Left renal pelvis (tissue), 4 donors: ENCODE results near the gene RAP1GAP2. TPM values are rescaled to one million over a fixed set of nuclear protein-coding genes. Genes with fewer than 3 reads are reported as not detected.
A peak's percentile ranks its signal among the peaks of the same experiment; 100 is the strongest.
"Not testable (repeated sequence)": the region's sequence is repeated elsewhere in the genome, so short reads cannot be mapped to it uniquely, and the experiment has no call there.

Source experiments
- DNase-seq, 4 donors: peaks; one replicate each; pipeline ENCODE4 v3.0.0-alpha.2; 2013; ENCODE audit warnings: low read depth in 4 of 4, low spot score in 3 of 4
- polyA plus RNA-seq, 4 donors: library from polyadenylated mRNA; unstranded; fragments of 120-200 nt; gene quantifications; one replicate each; pipeline ENCODE4 v1.2.1, GENCODE V29; 2013; ENCODE audit not compliant: insufficient read length in 4 of 4

Gene RAP1GAP2
- polyA plus RNA-seq, 4 donors = 1.7 to 28.5 (median 24.1) TPM

GRCh38 chr17:2785376-2785775 is 10.9 kb upstream of the RAP1GAP2 start:
- DNase-seq = not testable (repeated sequence)

- peak; percentile 62 to 75 (median 73) for DNase-seq
Observed at GRCh38 chr17:2786176-2786881, 9.9 kb upstream of the RAP1GAP2 start.

- DNase-seq = no peak
Observed at GRCh38 chr17:2789700-2790099, 6.5 kb upstream of the RAP1GAP2 start.

- DNase-seq = no peak
Observed at GRCh38 chr17:2792366-2793169, 3.7 kb upstream of the RAP1GAP2 start.

- DNase-seq = no peak
Observed at GRCh38 chr17:2794111-2794803, 2.0 kb upstream of the RAP1GAP2 start.

- no peak for DNase-seq
Observed at GRCh38 chr17:2795441-2796163, 636 bp upstream of the RAP1GAP2 start.

- DNase-seq = no peak
Observed at GRCh38 chr17:2797226-2797625, 988 bp downstream of the RAP1GAP2 start.

- DNase-seq = no peak
Observed at GRCh38 chr17:2797637-2798036, 1.4 kb downstream of the RAP1GAP2 start.

- DNase-seq = no peak
Observed at GRCh38 chr17:2798188-2798587, 1.9 kb downstream of the RAP1GAP2 start.

GRCh38 chr17:2798678-2799077 is 2.4 kb downstream of the RAP1GAP2 start:
- DNase-seq = no peak

- DNase-seq = no peak
Observed at GRCh38 chr17:2799653-2800052, 3.4 kb downstream of the RAP1GAP2 start.

GRCh38 chr17:2800367-2800766 is 4.1 kb downstream of the RAP1GAP2 start:
- no peak for DNase-seq

- DNase-seq = no peak
Observed at GRCh38 chr17:2801841-2802240, 5.6 kb downstream of the RAP1GAP2 start.

- DNase-seq = no peak
Observed at GRCh38 chr17:2802574-2802973, 6.3 kb downstream of the RAP1GAP2 start.

- no peak for DNase-seq
Observed at GRCh38 chr17:2803386-2803785, 7.1 kb downstream of the RAP1GAP2 start.

- DNase-seq = no peak
Observed at GRCh38 chr17:2803971-2804370, 7.7 kb downstream of the RAP1GAP2 start.

GRCh38 chr17:2804912-2805311 is 8.7 kb downstream of the RAP1GAP2 start:
- DNase-seq = no peak

- no peak for DNase-seq
Observed at GRCh38 chr17:2805961-2806360, 9.7 kb downstream of the RAP1GAP2 start.

GRCh38 chr17:2808367-2809335 is 12.4 kb downstream of the RAP1GAP2 start:
- no peak for DNase-seq

GRCh38 chr17:2809337-2809736 is 13.1 kb downstream of the RAP1GAP2 start:
- DNase-seq = no peak
